Mesendoderm (in vitro differentiated cells): ENCODE data around the gene COQ3.
A peak's percentile ranks its signal among the peaks of the same experiment; 100 is the strongest.

Experiments
- DNase-seq: peaks from one replicate; pipeline ENCODE4 v3.0.0; 2013
- H2AK5ac ChIP-seq: 2 replicates; pipeline ENCODE4 v1.6.1; 2013; ENCODE audit warnings: low read length, inconsistent platforms
- H2BK120ac ChIP-seq: 2 replicates; pipeline ENCODE4 v1.6.1; 2013; ENCODE audit warnings: low read depth, mild to moderate bottlenecking, low read length, moderate library complexity, mixed read lengths
- H2BK15ac ChIP-seq: replicated peaks from 2 replicates; pipeline ENCODE4 v1.6.1; 2013; ENCODE audit warnings: low read depth, mild to moderate bottlenecking, moderate library complexity
- H2BK5ac ChIP-seq: 2 replicates; pipeline ENCODE4 v1.6.1; 2013; ENCODE audit warnings: low read length, inconsistent platforms
- H3K18ac ChIP-seq: 2 replicates; pipeline ENCODE4 v1.6.1; 2013; ENCODE audit warnings: mild to moderate bottlenecking, low read length, mixed read lengths
- H3K23ac ChIP-seq: one replicate; pipeline ENCODE4 v1.6.1; 2013; ENCODE audit warnings: low read length
- H3K27ac ChIP-seq: 2 replicates; pipeline ENCODE4 v1.5.1; 2013; ENCODE audit warnings: low read depth, mild to moderate bottlenecking, inconsistent platforms, low read length, moderate library complexity
- H3K27me3 ChIP-seq: 2 replicates; pipeline ENCODE4 v1.6.1; 2013; ENCODE audit warnings: low read length, control low read depth, mild to moderate bottlenecking, inconsistent platforms; ENCODE audit not compliant: insufficient read depth, poor library complexity
- H3K36me3 ChIP-seq: 2 replicates; pipeline ENCODE4 v1.6.1; 2013; ENCODE audit warnings: low read length, inconsistent platforms; ENCODE audit not compliant: control insufficient read depth, insufficient read depth
- H3K4ac ChIP-seq: one replicate; pipeline ENCODE4 v1.6.1; 2013; ENCODE audit warnings: low read depth, mild to moderate bottlenecking, low read length, moderate library complexity
- H3K4me1 ChIP-seq: 2 replicates; pipeline ENCODE4 v1.6.1; 2013; ENCODE audit warnings: low read depth, low read length, inconsistent platforms; ENCODE audit not compliant: control insufficient read depth
- H3K4me2 ChIP-seq: 2 replicates; pipeline ENCODE4 v1.6.1; 2013; ENCODE audit warnings: low read length
- H3K4me3 ChIP-seq: 2 replicates; pipeline ENCODE4 v1.5.1; 2013; ENCODE audit warnings: mild to moderate bottlenecking, low read length
- H3K56ac ChIP-seq: one replicate; pipeline ENCODE4 v1.6.1; 2013; ENCODE audit warnings: low read length
- H3K79me1 ChIP-seq: 2 replicates; pipeline ENCODE4 v1.6.1; 2013; ENCODE audit warnings: low read length, inconsistent platforms
- H3K79me2 ChIP-seq: 2 replicates; pipeline ENCODE4 v1.6.1; 2013; ENCODE audit warnings: mild to moderate bottlenecking, low read length; ENCODE audit not compliant: control insufficient read depth, insufficient read depth
- H3K9ac ChIP-seq: 2 replicates; pipeline ENCODE4 v1.6.1; 2013; ENCODE audit warnings: low read length, inconsistent platforms
- H4K5ac ChIP-seq: one replicate; pipeline ENCODE4 v1.6.1; 2013; ENCODE audit warnings: low read length
- H4K8ac ChIP-seq: one replicate; pipeline ENCODE4 v1.6.1; 2013; ENCODE audit warnings: low read depth, mild to moderate bottlenecking, control low read depth, low read length, moderate library complexity
- WGBS: extraction: QIAGEN DNeasy Blood & Tissue Kit; methylation state at CpG from one replicate; pipeline ENCODE4 v1.1.7; 2013; ENCODE audit warnings: low lambda C conversion rate, missing lambda C conversion rate; ENCODE audit not compliant: insufficient coverage; ENCODE audit errors: extremely low coverage; 5-methylcytosine and 5-hydroxymethylcytosine counted together

Gene COQ3

GRCh38 chr6:99402448-99402847 lies 8.5 kb upstream of the COQ3 start:
- Histone ChIP-seq H2BK15ac (no peak overlapping the region), H3K9ac (no peak overlapping the region), H3K4ac (no peak overlapping the region), H3K56ac (no peak overlapping the region), H2BK5ac (no peak overlapping the region), H2BK120ac (no peak overlapping the region), H3K18ac (no peak overlapping the region), H3K36me3 (peaks cover 3% of the 10 kb centered on the region), H3K4me1 (no peaks in the 10 kb centered on the region), H3K79me2 (no peaks in the 10 kb centered on the region), H3K23ac (no peak overlapping the region), H3K79me1 (no peaks in the 10 kb centered on the region), H3K4me3 (no peak overlapping the region), H4K5ac (no peak overlapping the region), H3K4me2 (no peak overlapping the region), H3K27ac (no peak overlapping the region), H4K8ac (no peak overlapping the region), H3K27me3 (no peaks in the 10 kb centered on the region), H2AK5ac (no peak overlapping the region)
- DNase-seq, result no peak
- no CpG with 5 or more reads among the region's 5 CpGs for WGBS

GRCh38 chr6:99397287-99397686 lies 3.3 kb upstream of the COQ3 start:
- Histone ChIP-seq H2BK15ac (no peak overlapping the region), H2BK5ac (no peak overlapping the region)

DNA sequence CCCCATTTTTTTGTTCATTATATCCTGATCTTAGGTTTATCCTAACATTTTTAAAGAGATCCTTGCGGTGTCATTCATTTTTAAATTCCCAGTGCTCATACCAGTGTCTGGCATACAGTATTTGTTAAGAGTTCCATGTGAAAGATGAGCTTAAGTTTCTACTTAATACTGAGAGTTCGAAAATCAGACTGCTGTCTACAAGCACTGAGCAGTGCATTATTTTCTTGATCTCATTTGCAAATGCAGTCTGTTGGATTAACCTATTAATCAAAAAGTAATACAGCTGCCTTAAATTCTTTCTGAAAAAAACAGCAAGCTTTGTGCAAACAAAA lies 663 bp downstream of the COQ3 start:
- H2AK5ac ChIP-seq, result no peak overlapping the region
- H3K4me3 ChIP-seq, result peak overlapping the region; percentile 79
- H4K5ac ChIP-seq, result no peak overlapping the region
- no peaks in the 10 kb centered on the region for H3K27me3 ChIP-seq
- no peaks in the 10 kb centered on the region for H3K79me1 ChIP-seq
- H2BK15ac ChIP-seq, result no peak overlapping the region
- H3K79me2 ChIP-seq, result no peaks in the 10 kb centered on the region
- no peak overlapping the region for H2BK120ac ChIP-seq
- H3K18ac ChIP-seq, result peak overlapping the region; percentile 86
- H3K4ac ChIP-seq, result no peak overlapping the region
- H3K36me3 ChIP-seq, result no peaks in the 10 kb centered on the region
- H4K8ac ChIP-seq, result no peak overlapping the region
- no peak for DNase-seq
- no peak overlapping the region for H3K23ac ChIP-seq
- peak overlapping the region; percentile 88 for H3K9ac ChIP-seq
- peak overlapping the region; percentile 56 for H3K4me2 ChIP-seq
- H3K27ac ChIP-seq, result peak overlapping the region; percentile 91
- no peaks in the 10 kb centered on the region for H3K4me1 ChIP-seq
- no CpG with 5 or more reads among the region's 2 CpGs for WGBS
- H3K56ac ChIP-seq, result peak overlapping the region; percentile 92
- H2BK5ac ChIP-seq, result no peak overlapping the region

More at GRCh38 chr6:99397287-99397686, 3.3 kb upstream of the COQ3 start:
- Histone ChIP-seq H3K4ac (no peak overlapping the region), H3K4me3 (no peak overlapping the region), H3K27ac (no peak overlapping the region), H2BK120ac (no peak overlapping the region), H2AK5ac (no peak overlapping the region), H3K4me2 (no peak overlapping the region), H3K18ac (no peak overlapping the region), H3K79me2 (no peaks in the 10 kb centered on the region), H4K8ac (no peak overlapping the region), H3K79me1 (no peaks in the 10 kb centered on the region), H3K9ac (no peak overlapping the region), H4K5ac (no peak overlapping the region), H3K27me3 (no peaks in the 10 kb centered on the region), H3K23ac (no peak overlapping the region), H3K56ac (no peak overlapping the region), H3K36me3 (no peaks in the 10 kb centered on the region), H3K4me1 (no peaks in the 10 kb centered on the region)
- DNase-seq, result no peak
- WGBS, result no CpG with 5 or more reads among the region's 1 CpG

- H3K27ac ChIP-seq, result no peak overlapping the region
- H3K18ac ChIP-seq, result no peak overlapping the region
- no peaks in the 10 kb centered on the region for H3K4me1 ChIP-seq
- H4K5ac ChIP-seq, result no peak overlapping the region
- no peak overlapping the region for H3K4me2 ChIP-seq
- no peak for DNase-seq
- no peaks in the 10 kb centered on the region for H3K36me3 ChIP-seq
- WGBS, result no CpG with 5 or more reads among the region's 3 CpGs
- H3K79me1 ChIP-seq, result no peaks in the 10 kb centered on the region
- H3K56ac ChIP-seq, result no peak overlapping the region
- H3K4me3 ChIP-seq, result no peak overlapping the region
- no peak overlapping the region for H2AK5ac ChIP-seq
- no peak overlapping the region for H3K23ac ChIP-seq
- H3K9ac ChIP-seq, result no peak overlapping the region
- H2BK5ac ChIP-seq, result no peak overlapping the region
- H3K27me3 ChIP-seq, result no peaks in the 10 kb centered on the region
- H3K4ac ChIP-seq, result no peak overlapping the region
- no peak overlapping the region for H4K8ac ChIP-seq
- no peak overlapping the region for H2BK15ac ChIP-seq
- H3K79me2 ChIP-seq, result no peaks in the 10 kb centered on the region
- H2BK120ac ChIP-seq, result no peak overlapping the region
These were observed 3.1 kb downstream of the COQ3 start for GRCh38 chr6:99390896-99391295.

DNA sequence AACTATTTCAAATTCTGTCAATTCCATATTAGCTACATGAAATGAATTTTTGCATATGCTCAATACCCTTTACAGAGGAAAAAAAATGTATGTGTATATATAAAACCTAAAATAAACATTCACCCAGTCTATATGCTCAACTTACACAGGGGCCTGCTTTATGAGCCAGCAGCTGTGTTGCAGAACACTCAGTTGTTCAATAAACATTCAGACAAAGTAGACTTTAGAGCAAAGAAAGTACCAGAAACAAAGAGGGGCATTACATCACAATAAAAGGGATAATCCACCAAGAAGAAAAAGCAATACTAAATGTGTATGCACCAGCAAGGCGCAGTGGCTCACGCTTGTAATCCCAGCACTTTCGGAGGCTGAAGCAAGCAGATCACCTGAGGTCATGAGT lies 9.5 kb downstream of the COQ3 start:
- no peak overlapping the region for H2BK15ac ChIP-seq
- H2AK5ac ChIP-seq, result no peak overlapping the region
- H3K23ac ChIP-seq, result no peak overlapping the region
- no peak overlapping the region for H3K56ac ChIP-seq
- H3K36me3 ChIP-seq, result no peaks in the 10 kb centered on the region
- H3K4me3 ChIP-seq, result no peak overlapping the region
- H4K5ac ChIP-seq, result no peak overlapping the region
- no peaks in the 10 kb centered on the region for H3K79me2 ChIP-seq
- no peaks in the 10 kb centered on the region for H3K27me3 ChIP-seq
- H3K79me1 ChIP-seq, result no peaks in the 10 kb centered on the region
- DNase-seq, result no peak
- no peaks in the 10 kb centered on the region for H3K4me1 ChIP-seq
- no peak overlapping the region for H4K8ac ChIP-seq
- H3K18ac ChIP-seq, result no peak overlapping the region
- H3K27ac ChIP-seq, result no peak overlapping the region
- no peak overlapping the region for H3K4me2 ChIP-seq
- no peak overlapping the region for H3K4ac ChIP-seq
- no CpG with 5 or more reads among the region's 3 CpGs for WGBS
- H2BK5ac ChIP-seq, result no peak overlapping the region
- H3K9ac ChIP-seq, result no peak overlapping the region
- H2BK120ac ChIP-seq, result no peak overlapping the region

- Histone ChIP-seq H2BK5ac (no peak overlapping the region), H3K4me3 (no peak overlapping the region), H4K5ac (no peak overlapping the region), H3K36me3 (no peaks in the 10 kb centered on the region), H2BK120ac (no peak overlapping the region), H3K18ac (no peak overlapping the region), H2BK15ac (no peak overlapping the region), H3K9ac (no peak overlapping the region), H3K4me2 (no peak overlapping the region), H4K8ac (no peak overlapping the region), H3K27me3 (no peaks in the 10 kb centered on the region), H3K79me2 (no peaks in the 10 kb centered on the region), H2AK5ac (no peak overlapping the region), H3K23ac (no peak overlapping the region), H3K79me1 (no peaks in the 10 kb centered on the region), H3K4me1 (no peaks in the 10 kb centered on the region), H3K56ac (no peak overlapping the region), H3K4ac (no peak overlapping the region), H3K27ac (no peak overlapping the region)
- DNase-seq, result no peak
These were observed 15.4 kb downstream of the COQ3 start for GRCh38 chr6:99378636-99379035.
